Measurements from ENCODE around the gene ORM2.
"Not testable (repeated sequence)": the region's sequence is repeated elsewhere in the genome, so short reads cannot be mapped to it uniquely, and the experiment has no call there.

The ORM2 gene

GRCh38 chr9:114329625-114330022, at the start of gene ORM2:
Gene ORM2 (plus strand): TSS chr9:114329869. CDS start chr9:114329905, 36 bp downstream.
- DNase-seq, result not testable (repeated sequence)

DNA sequence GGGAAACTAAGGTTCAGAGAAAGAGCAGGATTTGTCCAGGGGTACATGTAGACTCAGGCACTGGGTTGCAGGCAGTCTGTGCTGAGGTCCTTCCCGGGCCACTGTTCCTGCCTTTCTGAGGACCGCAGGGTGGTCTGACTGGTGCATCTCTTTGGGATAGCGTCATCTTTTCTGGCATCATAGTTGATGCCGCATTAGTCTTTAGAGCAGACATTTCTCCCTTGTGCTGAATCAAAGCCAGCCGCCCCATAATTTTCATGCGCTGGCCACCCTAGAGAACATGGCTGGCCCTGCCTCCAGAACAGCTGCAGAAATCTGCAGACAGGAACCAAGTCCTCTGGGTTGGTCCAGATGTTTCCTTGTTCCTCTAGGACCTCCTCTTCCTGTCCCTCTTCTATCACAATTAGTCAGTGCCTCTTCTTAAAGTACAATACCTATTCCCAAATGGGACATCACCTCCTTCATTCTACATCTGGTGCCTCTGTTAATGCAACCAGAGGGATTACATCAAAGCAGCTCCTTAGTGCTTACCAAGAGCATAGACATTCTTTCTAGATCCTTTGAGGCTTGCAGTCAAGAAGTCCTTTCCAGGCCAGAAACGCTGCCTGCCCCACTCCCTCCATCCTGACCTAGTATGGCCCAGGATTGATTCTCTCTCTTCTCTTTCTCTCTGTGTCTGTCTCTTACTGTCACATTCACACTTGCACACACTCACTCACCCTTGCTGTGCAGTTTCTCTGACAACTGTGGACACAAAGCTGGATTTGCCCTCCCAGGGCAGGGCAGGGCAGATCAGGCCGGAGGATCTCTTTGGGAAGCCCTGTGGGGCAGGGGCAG, 48.8 kb upstream of the ORM2 start:
- no peak for DNase-seq

DNA sequence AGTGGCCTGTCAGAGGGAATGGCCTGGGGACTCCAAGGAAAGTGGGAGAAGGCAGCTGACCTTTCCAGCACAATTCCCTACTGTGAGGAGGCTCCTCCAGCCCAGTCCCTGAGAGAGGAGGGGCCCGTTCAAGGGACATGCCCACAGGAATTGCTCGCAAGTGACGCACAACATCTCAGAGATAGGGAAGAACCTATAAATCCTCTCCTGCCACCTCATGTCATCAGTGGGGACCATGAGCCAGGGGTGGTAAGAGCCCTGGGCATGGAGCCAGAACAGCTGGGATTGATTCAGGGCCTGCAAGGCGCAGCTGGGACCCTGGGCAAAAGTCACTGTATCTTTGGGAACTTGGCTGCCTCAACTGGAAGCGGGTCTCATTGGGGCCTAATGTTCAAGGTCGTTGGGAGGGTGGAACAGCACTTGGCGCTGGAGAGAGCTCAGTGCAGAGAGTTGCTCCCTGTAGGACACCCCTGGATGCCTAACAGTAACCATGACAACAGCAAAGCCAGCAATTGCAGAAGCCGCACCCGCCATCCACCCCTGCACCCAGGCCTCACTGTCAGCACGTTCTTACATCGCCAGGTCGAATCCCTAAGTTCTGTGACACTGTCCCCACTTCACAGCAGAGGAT, 48.1 kb upstream of the ORM2 start:
- DNase-seq, result no peak

- no peak for DNase-seq
These were observed 47.6 kb upstream of the ORM2 start for GRCh38 chr9:114282104-114282485.

DNA sequence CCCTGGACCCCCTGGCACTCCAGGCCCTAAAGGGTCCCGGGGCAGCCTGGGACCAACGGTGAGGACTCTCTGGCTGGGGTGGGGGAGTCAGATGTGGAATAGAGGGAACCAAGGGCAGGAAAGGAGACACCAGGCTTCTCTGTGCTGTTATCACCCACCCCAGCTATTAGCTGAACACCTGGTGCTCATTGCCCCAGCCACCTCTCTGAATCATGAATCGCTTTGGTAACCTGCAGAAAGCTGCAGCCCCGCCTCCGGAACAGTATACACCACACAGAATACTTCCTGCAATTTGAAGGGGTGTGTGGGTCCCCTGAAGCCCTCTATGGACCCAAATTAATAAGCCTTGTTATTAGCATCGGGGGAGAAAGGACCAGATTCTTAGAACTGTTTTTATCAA, 47.2 kb upstream of the ORM2 start:
- DNase-seq, result no peak

DNA sequence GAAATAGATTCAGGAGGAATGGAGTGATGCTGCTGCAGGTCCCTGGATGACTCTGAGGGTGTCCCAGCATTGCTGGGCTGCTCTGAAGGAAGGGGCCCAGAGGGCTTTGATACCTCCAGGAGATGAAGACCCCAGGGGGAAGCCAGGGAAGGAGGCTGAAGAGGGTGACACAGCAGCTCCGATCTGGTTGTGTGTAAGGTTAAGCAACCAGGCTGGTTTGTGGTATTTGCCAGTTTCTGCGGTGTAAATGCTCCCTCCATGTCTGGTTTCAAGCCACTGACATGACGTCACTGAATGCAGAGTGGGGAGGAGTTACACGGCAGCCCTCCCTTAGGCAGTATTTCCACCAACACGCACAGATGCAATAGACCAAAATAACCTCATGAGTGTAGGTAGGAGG, 46.7 kb upstream of the ORM2 start:
- peak; percentile 71 for DNase-seq

- no peak for DNase-seq
These were observed 46.0 kb upstream of the ORM2 start for GRCh38 chr9:114283551-114284111.

DNA sequence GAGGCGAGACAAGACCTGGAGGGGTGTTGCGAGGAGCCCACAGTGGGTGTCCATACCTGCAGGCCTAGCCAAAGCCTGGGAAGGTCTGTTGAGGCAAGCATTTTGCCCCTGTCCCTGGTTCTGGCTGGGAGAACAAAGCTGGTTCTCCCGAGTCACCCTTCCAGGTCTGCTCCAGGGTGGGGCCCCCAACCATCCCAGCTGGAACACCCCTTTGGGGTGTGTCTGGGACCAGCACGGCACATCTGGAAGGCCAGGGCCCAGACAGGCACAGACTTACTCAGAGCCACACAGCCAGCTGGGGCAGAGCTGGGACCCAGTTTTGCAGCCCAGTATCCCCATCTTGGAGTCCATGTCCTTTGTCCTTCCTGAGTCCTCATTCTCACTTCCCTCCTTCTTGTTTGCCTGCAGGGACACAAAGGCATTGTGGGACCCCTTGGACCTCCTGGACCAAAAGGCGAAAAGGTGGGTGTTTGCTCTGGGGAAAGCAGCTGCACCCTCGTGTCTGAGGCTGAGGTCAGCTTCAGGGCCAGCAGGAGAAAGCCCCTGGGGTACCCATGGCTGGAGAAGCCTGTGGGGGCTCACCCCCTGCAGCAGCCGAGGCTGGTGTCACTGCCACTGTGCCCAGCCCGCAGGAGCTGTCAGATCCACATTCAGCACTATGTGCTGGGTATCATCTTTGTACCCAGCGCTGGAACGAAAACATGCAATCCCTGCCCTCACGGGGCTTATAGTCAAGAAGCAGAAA, 45.2 kb upstream of the ORM2 start:
- no peak for DNase-seq

DNA sequence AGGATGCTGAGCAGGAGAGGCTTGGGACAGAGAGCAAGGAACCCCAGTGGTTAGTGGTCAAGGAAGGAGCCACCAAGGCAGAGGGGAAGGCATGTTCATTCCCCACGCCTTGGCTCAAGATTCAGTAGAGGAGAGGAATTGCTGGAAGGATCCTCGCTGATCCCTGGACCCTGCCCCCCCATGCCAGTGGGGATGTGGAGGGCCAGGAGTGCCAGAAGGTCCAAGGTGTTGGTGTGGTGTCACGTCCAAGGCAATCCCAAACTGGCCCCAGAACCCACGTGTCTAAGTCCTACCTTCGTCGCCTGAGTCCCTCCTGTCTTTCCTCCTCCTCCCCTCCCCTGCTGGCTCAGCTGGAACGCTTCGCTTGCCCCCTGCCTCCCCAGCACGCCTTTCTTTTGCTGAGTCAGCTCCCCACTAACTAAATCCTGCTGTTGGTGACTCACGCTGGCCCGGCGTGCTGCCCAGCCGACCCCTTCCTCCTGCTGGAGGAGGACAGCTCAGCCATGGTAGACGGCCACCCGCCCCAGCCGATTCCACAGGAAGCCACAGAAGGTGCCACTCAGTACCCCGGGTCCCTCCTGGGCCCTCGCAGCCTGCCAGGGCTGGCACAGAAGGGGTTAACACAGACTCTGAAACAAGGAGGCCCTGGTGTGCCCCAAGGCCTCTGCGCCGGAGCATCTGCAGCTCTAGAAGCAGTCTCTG, 44.4 kb upstream of the ORM2 start:
- DNase-seq, result peak; percentile 87

GRCh38 chr9:114286146-114286679, 43.5 kb upstream of the ORM2 start:
- no peak for DNase-seq

GRCh38 chr9:114287001-114287762, 42.5 kb upstream of the ORM2 start:
- no peak for DNase-seq

- no peak for DNase-seq
These were observed 41.9 kb upstream of the ORM2 start for GRCh38 chr9:114287763-114288192.

- DNase-seq, result peak; percentile 84
These were observed 41.2 kb upstream of the ORM2 start for GRCh38 chr9:114288193-114289091.

DNA sequence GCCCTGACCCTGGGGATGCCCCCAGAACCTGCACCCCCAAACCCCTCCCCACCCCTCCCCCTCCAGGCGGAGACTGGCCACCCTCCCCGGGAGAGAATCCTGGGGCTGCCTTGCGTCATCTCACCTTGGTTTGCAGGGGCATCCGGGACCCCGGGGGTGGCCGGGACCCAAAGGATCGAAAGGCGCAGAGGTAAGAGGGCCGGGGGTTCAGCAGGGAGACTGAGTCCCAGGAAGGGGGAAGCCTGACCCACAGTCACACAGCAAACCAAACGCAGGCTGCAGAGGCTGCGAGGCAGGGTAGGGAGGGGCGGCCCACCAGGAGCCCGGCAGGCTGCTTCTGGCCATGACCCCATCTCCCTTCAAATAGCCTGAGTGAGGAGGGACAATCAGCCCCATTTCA, 40.6 kb upstream of the ORM2 start:
- no peak for DNase-seq

GRCh38 chr9:114289571-114290481, 39.8 kb upstream of the ORM2 start:
- DNase-seq, result no peak

DNA sequence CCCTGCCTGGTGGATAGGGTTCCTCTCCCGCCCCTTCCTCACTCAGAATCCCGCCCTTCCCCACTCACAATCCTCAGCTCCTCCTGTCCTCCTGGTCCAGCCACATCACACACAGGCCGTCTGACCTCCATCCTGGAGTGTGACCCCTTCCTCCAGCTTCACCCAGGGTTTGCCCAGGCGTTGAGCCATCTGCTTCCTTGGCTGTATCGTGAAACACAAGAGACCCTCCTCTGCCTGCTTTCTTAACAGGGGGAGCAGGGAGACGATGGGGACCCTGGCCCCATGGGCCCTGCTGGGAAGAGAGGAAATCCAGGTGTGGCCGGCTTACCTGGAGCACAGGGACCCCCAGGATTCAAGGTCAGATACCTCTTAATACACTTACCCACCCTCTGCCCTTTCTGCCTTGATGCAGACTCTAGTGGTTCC, 39.1 kb upstream of the ORM2 start:
- DNase-seq, result no peak

GRCh38 chr9:114291064-114291474, 38.6 kb upstream of the ORM2 start:
- peak; percentile 27 for DNase-seq

DNA sequence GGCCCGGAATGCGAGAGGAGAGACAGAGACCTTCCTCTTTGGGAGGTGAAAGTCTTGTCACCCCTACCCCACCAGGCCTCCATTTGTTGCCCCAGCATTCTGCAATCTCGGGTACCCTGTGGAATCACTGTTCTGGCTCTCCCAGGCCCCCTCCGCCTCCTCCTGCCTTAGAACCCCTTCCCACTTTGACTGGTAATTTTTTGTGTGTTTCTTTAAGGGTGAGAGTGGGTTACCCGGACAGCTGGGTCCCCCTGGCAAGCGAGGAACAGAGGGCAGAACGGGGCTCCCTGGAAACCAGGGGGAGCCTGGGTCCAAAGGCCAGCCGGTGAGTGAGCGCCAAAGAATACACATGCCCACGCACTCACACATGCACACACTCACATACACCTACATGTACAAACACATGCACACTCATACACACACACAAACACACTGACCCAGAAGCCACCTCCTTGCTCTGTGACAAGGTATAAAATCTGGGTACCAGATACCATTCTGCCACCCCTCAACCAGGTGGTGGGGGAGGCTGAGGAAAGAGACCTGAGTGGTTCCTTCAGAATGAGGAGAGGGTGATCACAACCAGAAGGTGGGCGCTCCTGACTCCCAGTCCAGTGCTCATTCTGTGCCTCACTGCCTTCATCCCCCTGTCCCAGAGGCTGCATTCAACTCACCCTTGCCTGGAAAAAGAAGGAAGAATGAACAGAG, 37.6 kb upstream of the ORM2 start:
- no peak for DNase-seq

GRCh38 chr9:114294664-114295063, 35.0 kb upstream of the ORM2 start:
- DNase-seq, result no peak

Measured in amniotic stem cell (primary cell).